OCI-M2 (cell line): ENCODE measurements around the gene PARS2.
A peak's percentile ranks its signal among the peaks of the same experiment; 100 is the strongest.

Experiments
- DNase-seq: peaks from one replicate; lab custom pipeline; 2025; ENCODE audit not compliant: unreplicated experiment; lab: John Stamatoyannopoulos, UW

Gene PARS2

DNA sequence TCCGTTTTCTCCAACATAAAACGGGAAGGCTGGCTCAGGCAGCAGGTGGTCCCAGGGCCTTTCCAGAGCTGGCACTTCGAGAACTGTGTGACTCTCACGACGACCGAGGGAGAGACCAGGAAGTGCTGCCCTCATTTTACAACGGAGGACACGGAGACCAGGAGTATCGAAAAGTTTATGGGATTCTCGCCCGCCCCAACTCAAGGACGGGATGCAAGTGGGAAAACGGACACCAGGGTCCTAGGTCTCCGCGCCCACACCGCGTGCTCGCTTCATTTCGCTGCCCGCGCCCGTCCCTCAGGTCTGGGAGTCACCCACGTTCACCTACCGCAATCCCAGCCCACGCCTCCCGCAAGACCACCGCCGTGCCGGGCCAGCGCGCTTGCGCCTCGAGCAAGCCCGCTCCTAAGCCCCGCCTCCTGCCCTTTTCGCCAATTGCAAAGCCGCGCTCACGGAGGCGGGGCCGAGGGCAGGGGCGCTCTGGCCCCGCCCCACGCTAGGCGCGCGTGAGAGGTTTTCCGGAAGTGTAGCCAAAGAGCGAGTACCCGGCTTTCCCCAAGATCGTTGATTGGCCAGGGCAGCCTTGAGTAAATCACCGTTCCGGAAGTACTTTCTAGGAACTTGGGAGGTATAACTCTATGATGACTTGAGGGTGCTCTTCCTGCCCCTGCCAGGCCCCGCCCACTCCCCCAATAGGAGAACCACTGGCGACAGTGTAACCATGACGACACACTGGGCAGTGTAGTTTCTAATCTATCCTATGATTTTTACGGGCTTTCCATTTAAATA is at the start of gene PARS2:
TSS of gene PARS2 (minus strand) at position 391 of the 789 bp plus-strand sequence. CDS start 5,362 bp downstream, outside the sequence.
- DNase-seq: peak; percentile 83

GRCh38 chr1:54814126-54814498 is 49.8 kb upstream of the PARS2 start:
- no peak for DNase-seq

- DNase-seq: no peak
These were observed 49.3 kb upstream of the PARS2 start for GRCh38 chr1:54813485-54814125.

DNA sequence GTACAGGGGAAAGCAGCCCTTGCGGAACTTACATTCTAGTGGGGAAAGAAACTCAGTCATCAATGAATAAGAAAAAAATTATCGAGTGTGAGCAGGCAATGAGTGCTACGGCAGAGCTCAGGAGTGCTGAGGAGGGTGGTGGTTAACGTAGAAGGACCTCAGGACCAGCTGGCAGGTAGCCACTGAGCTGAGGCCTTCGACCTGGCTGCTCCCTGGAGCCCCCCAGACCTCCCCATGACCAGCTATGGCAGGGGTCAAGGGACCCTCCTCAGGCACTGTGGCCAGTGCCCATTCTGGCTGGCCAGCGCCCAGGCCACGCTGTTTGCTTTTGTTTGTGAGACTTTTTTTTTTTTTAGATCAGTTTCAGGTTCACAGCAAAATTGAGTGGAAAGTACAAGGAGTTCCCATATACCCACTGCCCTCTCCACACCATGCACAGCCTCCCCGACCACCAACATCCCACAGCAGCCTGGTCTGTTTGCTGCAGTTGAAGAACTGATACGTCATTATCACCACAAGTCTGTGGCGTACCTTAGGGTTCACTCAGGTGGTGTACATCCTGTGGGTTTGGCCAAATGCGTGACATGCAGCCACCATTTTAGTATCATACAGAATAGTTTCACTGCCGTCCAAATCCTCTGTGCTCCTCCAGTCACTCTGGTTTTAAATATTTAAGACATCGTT is 48.6 kb upstream of the PARS2 start:
- no peak for DNase-seq

- DNase-seq: no peak
These were observed 47.7 kb upstream of the PARS2 start for GRCh38 chr1:54811739-54812655.

DNA sequence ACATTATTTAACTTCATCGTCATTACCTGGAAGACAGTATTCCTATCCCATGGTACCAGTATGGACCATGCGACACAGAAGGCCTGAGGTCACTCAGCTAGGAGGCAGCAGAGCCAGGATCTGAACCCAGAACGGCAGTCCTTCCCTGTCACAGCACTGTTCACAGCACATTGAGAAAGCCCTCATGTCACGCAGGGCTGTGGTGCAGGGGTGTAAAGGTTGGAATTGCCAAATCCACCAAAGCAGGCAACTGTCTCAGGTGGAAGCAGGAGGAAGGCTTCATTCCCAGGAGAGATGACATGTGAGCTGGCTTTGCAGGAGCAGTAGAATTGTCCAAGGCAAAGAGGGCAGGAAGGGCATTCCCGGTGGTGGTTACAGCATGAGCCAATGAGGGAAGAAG is 46.7 kb upstream of the PARS2 start:
- no peak for DNase-seq

DNA sequence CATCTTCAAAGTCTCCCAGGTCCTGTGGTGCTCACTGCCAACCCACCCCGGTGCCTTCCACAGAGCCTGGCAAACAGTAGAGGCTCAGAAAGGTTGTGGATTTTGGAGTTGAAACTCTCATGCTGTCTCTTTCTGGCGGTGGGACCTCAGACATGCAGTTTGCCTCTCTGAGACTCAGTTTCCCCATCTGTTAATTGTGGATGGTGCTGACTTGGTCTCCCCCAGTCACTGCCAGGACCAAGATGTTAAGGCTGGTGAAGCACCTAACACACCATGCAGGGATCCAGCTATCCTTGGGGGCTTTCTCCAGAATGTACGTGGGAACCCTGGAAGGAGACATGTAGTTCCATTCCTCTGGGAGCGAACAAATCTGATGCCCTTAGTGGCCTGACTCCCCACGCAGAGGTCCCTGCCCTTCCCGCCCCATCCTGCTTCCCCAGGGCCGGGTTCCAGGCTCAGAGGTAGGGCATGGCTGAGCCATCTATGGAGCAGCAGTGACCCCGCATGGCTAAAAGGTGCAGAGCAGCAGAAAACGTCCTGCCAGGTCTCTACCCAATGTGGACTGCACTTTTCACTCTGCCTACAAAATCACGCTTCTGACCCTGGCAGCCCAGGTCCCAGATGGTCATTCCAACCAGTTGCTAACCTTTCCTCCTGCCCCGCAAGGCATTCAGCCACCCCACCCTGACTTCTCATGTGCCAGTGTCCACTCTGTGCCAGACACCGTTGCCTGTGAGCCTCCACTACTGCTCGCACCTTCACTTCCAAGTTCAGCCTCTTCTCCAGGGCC is 46.0 kb upstream of the PARS2 start:
- DNase-seq: peak; percentile 18

DNA sequence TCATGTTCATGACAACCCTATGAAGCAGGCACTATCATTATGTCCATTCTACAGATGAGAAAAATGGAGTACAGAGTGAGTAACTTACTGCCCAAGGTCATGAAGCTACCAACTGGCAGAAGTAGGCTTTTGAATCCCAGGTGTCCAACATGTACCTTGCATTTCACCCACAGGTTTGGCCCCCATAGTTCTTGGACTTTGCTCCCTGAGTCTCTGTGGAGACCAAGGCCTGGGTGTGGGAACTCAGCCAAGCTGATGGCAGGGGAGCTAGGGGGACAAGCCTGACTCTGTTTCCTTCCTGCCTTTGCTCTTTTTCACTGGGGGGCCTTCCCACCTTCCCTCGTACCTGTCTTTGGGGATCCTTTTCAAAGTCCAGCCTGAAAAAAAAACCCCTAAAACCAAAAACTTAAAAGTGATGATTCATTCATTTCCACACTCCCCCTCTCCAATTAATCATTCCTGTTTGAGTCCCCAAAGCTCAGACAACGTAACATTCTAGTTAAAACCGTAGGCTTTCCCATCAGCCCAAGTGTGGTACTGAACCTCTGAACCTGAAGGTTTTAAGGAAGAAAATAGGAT is 45.3 kb upstream of the PARS2 start:
- DNase-seq: no peak

GRCh38 chr1:54808443-54809207 is 44.3 kb upstream of the PARS2 start:
- no peak for DNase-seq

GRCh38 chr1:54807756-54808155 is 43.4 kb upstream of the PARS2 start:
- DNase-seq: no peak

- no peak for DNase-seq
These were observed 42.7 kb upstream of the PARS2 start for GRCh38 chr1:54806931-54807611.

DNA sequence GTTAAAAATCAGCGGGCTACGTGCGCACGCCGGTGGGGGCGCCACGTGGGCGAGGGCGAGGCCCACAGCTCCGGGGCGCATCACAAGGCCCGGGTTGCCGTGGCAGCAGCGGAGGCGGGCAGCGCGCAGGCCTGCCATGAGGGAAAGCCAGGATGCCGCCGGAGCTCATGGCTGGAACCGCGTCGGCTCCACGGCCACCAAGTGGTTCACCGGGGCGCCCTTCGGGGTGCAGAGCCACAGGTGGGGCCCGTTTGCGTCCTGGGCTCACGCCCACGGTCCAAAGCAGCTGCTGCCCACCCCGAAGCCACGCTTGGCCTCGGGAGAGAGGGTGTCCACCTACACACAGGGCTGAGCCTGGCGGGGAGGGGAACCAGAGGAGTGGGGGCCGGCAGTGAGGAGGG is 41.7 kb upstream of the PARS2 start:
- no peak for DNase-seq

GRCh38 chr1:54805466-54805865 is 41.1 kb upstream of the PARS2 start:
- DNase-seq: no peak

DNA sequence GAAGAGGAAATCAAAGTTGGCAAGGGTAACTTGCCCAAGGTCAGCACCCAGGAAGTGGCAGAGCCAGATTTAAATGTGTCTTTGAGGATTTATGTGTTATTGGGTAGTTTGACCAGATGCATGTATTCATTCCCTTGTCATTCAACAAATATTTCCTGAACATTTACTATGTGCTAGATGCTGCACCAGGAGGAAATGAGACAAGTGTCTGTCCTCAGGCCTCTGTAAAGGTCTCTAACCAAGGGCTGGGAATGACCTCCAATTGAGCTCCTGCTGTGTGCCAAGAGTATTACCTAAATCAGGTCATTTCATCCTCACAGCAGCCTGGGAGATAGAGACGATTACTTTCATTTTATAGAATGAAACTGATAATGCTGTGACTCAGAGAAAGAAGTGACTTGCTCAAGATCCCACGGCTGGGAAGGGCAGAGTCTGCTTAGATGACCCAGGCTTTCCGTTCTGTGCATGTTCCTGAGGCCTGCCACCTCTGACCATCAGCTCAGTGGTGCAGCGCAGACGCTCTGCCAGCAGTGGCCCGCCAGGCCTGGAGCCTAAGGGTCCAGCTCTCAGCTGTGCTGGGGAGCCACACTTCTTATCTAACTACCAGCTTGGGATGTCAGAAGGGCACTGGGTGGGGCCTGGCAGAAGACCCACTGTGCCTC is 40.3 kb upstream of the PARS2 start:
- DNase-seq: no peak

GRCh38 chr1:54803761-54804470 is 39.6 kb upstream of the PARS2 start:
- DNase-seq: no peak

DNA sequence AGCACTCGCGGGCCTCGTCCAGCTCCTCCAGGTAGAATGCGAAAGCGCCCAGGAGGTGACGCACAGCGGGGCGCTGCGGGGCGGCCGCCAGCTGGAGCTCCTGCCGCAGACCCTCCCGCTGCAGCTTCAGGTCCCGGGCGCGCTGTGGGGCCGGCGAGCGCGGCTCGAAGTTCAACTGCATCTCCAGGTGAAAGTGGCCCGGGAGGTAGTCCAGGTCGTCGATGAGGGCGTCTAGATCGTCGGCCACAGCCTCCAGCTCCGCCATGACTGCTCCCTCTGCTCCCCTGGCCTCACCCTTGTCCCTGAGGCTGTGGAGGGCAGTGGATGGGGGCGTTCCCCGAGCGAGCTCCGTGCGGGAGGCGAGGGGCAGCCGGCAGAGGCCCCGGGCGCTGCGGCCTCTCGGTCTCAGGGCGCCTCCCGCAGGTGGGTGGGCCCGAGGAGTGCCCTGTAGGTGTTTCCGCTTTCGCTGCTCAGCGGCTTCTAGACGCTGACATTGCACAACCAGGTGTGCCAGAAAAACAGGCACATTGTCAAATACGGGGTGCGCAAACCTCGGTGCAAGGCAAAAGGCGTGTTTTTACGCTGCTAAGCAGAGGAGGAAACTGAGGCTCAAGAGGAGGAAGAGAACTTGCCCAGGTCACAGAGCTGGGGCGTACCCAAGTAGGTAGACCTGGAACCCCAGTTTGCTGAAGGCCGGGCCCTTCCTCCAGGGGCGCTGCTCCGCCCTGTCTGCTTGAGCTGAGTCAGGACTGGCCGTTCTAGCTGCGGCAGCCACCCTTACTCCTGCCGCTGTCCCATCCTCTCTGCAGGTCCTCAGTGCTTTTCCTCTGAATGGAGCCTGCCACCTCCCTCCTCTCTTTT is 36.8 kb upstream of the PARS2 start, which contains the start of gene TTC22:
TSS of gene TTC22 (minus strand) at position 425 of the 861 bp plus-strand sequence. CDS start at position 265, 160 bp downstream.
- no peak for DNase-seq
